HCT116 (cell line): ENCODE data around the gene PDSS2. TPM values are rescaled to one million over a fixed set of nuclear protein-coding genes. Genes with fewer than 3 reads are reported as not detected.

Experiments
- ATAC-seq: fragments of 200-7000 bp; cut with Tn5 transposase; 2 replicates; pipeline ENCODE4 v1.9.1; 2020; ENCODE audit warnings: mild to moderate bottlenecking, moderate library complexity
- BruUV-seq: library from RNA; stranded (reverse); fragments of 400-500 nt; replicated peaks from 2 replicates; lab custom pipeline; 2021; lab: Mats Ljungman, UMichigan
- CTCF ChIA-PET: fragments of 300-600 bp; sonication (Branson Sonifier 250); formaldehyde crosslinking; loops from one replicate; lab custom pipeline; 2021; ENCODE audit warnings: antibody characterized with exemption; lab: Charles Lee
- POLR2A ChIA-PET: fragments of 300-600, 350-600 bp; sonication (Branson Sonifier 250); formaldehyde crosslinking; loops from one replicate; lab custom pipeline; 2021; ENCODE audit warnings: antibody characterized with exemption; lab: Charles Lee
- RAD21 ChIA-PET, 2 experiments: fragments of 300-600 bp; sonication (Branson Sonifier 250); formaldehyde crosslinking; loops; one replicate each; lab custom pipeline; 2023; ENCODE audit warnings: low total read pairs in 2 of 2; ENCODE audit not compliant: uncharacterized antibody in 2 of 2, unreplicated experiment in 2 of 2, low non-redundant PET in 1 of 2; lab: Charles Lee
- DNase-seq: peaks from one replicate; pipeline ENCODE4 v3.0.0-alpha.2; 2010; ENCODE audit warnings: low read depth, low spot score
- H2AFZ ChIP-seq: fragments of 200-600 bp; shearing (Covaris generic), sonication (generic); 2 replicates; pipeline ENCODE4 v1.6.1; 2017; ENCODE audit warnings: low read depth, mixed run types, mixed read lengths, antibody characterized with exemption, low read length; ENCODE audit not compliant: poor library complexity, severe bottlenecking
- H3K27ac ChIP-seq: 2 replicates; pipeline ENCODE4 v1.5.1; 2012; ENCODE audit warnings: low read depth, low read length
- H3K27me3 ChIP-seq: fragments of 200-600 bp; sonication (generic); 2 replicates; pipeline ENCODE4 v1.6.1; 2016; ENCODE audit warnings: mixed run types, low read length, mixed read lengths; ENCODE audit not compliant: insufficient read depth
- H3K36me3 ChIP-seq, 2 experiments: fragments of 200-500 bp in 1 of 2; fragments of 200-600 bp in 1 of 2; sonication (Bioruptor generic) in 1 of 2; sonication (generic) in 1 of 2; 2 replicates each; pipeline versions ENCODE4 v1.5.1 to v1.6.1; 2014 to 2016; ENCODE audit warnings: low read length in 2 of 2, inconsistent platforms in 1 of 2, mixed read lengths in 1 of 2, mixed run types in 1 of 2; ENCODE audit not compliant: insufficient read depth in 2 of 2, control insufficient read depth in 1 of 2
- H3K4me1 ChIP-seq, 2 experiments: fragments of 200-600 bp in 1 of 2; sonication (generic) in 1 of 2; 2 replicates each; pipeline versions ENCODE4 v1.5.1 to v1.6.1; 2012 to 2017; ENCODE audit warnings: low read length in 2 of 2, inconsistent platforms in 1 of 2, mild to moderate bottlenecking in 1 of 2, mixed read lengths in 1 of 2, mixed run types in 1 of 2, moderate library complexity in 1 of 2; ENCODE audit not compliant: insufficient read depth in 2 of 2, control insufficient read depth in 1 of 2
- H3K4me2 ChIP-seq: fragments of 200-600 bp; sonication (generic); 2 replicates; pipeline ENCODE4 v1.6.1; 2017; ENCODE audit warnings: mixed run types, low read length, mixed read lengths
- H3K4me3 ChIP-seq, 2 experiments: fragments of 200-600 bp in 1 of 2; sonication (generic) in 1 of 2; replicated peaks in 1 of 2; 2 replicates each; pipeline ENCODE4 v1.5.1; 2011 to 2016; ENCODE audit warnings: low read length in 2 of 2, control low read depth in 1 of 2, low read depth in 1 of 2, mild to moderate bottlenecking in 1 of 2, mixed read lengths in 1 of 2, mixed run types in 1 of 2
- H3K79me2 ChIP-seq: fragments of 200-600 bp; sonication (generic); 2 replicates; pipeline ENCODE4 v1.6.1; 2017; ENCODE audit warnings: mild to moderate bottlenecking, mixed run types, low read length, moderate library complexity, mixed read lengths; ENCODE audit not compliant: insufficient read depth
- H3K9ac ChIP-seq: fragments of 200-600 bp; sonication (generic); 2 replicates; pipeline ENCODE4 v1.6.1; 2016; ENCODE audit warnings: low read length, mixed read lengths
- H3K9me2 ChIP-seq: fragments of 200-600 bp; sonication (generic), shearing (Covaris generic); 2 replicates; pipeline ENCODE4 v1.6.1; 2017; ENCODE audit warnings: mixed run types, mild to moderate bottlenecking, moderate library complexity; ENCODE audit not compliant: insufficient read depth
- H3K9me3 ChIP-seq, 2 experiments: fragments of 200-500 bp in 1 of 2; fragments of 200-600 bp in 1 of 2; sonication (Bioruptor generic) in 1 of 2; sonication (generic) in 1 of 2; 2 replicates each; pipeline ENCODE4 v1.6.1; 2014 to 2017; ENCODE audit warnings: low read length in 2 of 2, mixed read lengths in 2 of 2, inconsistent platforms in 1 of 2, low read depth in 1 of 2, mild to moderate bottlenecking in 1 of 2, mixed run types in 1 of 2, moderate library complexity in 1 of 2; ENCODE audit not compliant: control insufficient read depth in 1 of 2, insufficient read depth in 1 of 2
- H4K20me1 ChIP-seq: fragments of 200-600 bp; sonication (generic), shearing (Covaris generic); 2 replicates; pipeline ENCODE4 v1.6.1; 2017; ENCODE audit warnings: mixed run types, mild to moderate bottlenecking, moderate library complexity; ENCODE audit not compliant: insufficient read depth
- ELF1 ChIP-seq: IDR thresholded peaks from 2 replicates; pipeline ENCODE4 v1.6.1; 2012; ENCODE audit warnings: low read depth, borderline replicate concordance
- RAD21 ChIP-seq: IDR thresholded peaks from 2 replicates; pipeline ENCODE4 v1.6.1; 2012; ENCODE audit warnings: low read depth, mild to moderate bottlenecking
- SP1 ChIP-seq: IDR thresholded peaks from 2 replicates; pipeline ENCODE4 v1.6.1; 2012; ENCODE audit warnings: low read depth
- YY1 ChIP-seq: IDR thresholded peaks from 2 replicates; pipeline ENCODE4 v1.6.1; 2011; ENCODE audit warnings: low read length, low read depth, moderate library complexity, mild to moderate bottlenecking; ENCODE audit not compliant: insufficient replicate concordance; ENCODE audit errors: extremely low read depth
- ZNF274 ChIP-seq: fragments of 200-500 bp; sonication (Bioruptor generic); IDR thresholded peaks from 2 replicates; pipeline ENCODE4 v1.6.1; 2014; ENCODE audit warnings: mild to moderate bottlenecking, low read depth, low read length, inconsistent platforms
- intact Hi-C: fragments of 100-400 bp; cut with micrococcal nuclease; formaldehyde crosslinking; loops from 2 replicates; pipeline ENCODE4 v1.10.0; 2022
- total RNA-seq: library from RNA; stranded (reverse); gene quantifications from one replicate; pipeline ENCODE4 v1.2.1, GENCODE V29; 2021; ENCODE audit not compliant: unreplicated experiment

The PDSS2 gene
- total RNA-seq, 1 experiment from 2014 or later, result 12.2 TPM

- CTCF ChIA-PET, result interaction anchor here (1.0 kb wide), 1 partner anchor 471 kb away, joined by 3 read pairs; no protein-coding TSS in a partner anchor
- no TSS peak for BruUV-seq
- DNase-seq, result no peak
- Histone ChIP-seq H3K27me3 (no peaks in the 10 kb centered on the region), H3K4me3 (no peak overlapping the region)
- TF ChIP-seq ELF1 (no peak), ZNF274 (no peak), YY1 (no peak), RAD21 (no peak)
- TF ChIP-seq, all 23 proteins: peak for 0
- Histone ChIP-seq H3K36me3 (no peaks in the 10 kb centered on the region), H3K9me3 (no peaks in the 10 kb centered on the region), H4K20me1 (no peaks in the 10 kb centered on the region), H3K9ac (no peak overlapping the region), H3K9me2 (no peaks in the 10 kb centered on the region), H3K79me2 (no peaks in the 10 kb centered on the region), H3K4me2 (no peak overlapping the region), H2AFZ (no peak overlapping the region), H3K4me1 (no peaks in the 10 kb centered on the region), H3K27ac (no peak overlapping the region)
- RAD21 ChIA-PET, result no interaction called here
- POLR2A ChIA-PET, result no interaction called here
- no peak for ATAC-seq
- intact Hi-C loops, result no loop called here
These were observed 274.9 kb downstream of the PDSS2 start for GRCh38 chr6:107184435-107184834.

DNA sequence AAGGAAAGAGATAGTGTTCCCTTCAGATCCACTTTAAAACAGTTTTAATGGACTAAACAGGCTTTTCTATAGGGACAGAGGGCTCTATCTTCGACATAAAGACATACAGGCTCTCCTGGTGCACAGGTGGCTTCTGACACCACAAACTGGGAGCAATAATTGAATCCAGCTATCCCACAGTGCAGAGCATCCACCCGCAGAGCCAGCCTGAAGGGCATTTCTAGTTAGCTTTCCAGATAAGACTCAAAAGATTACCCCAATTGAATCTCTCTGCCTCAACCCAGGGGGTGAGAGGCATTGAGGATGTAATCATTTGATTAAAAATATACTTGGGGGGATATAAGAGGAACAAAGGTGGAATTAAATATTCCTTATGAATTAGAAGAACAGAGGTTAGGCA lies 279.3 kb downstream of the PDSS2 start:
- POLR2A ChIA-PET, result no interaction called here
- ATAC-seq (no peak), DNase-seq (no peak)
- no peak overlapping the region for H3K4me2 ChIP-seq
- RAD21 ChIA-PET, result no interaction called here
- no peak for TF ChIP-seq SP1
- H3K79me2 ChIP-seq, result no peaks in the 10 kb centered on the region
- H3K4me3 ChIP-seq, result no peak overlapping the region
- no peak overlapping the region for H2AFZ ChIP-seq
- H3K9me2 ChIP-seq, result no peaks in the 10 kb centered on the region
- no peaks in the 10 kb centered on the region for H3K36me3 ChIP-seq
- H3K9me3 ChIP-seq, result no peaks in the 10 kb centered on the region
- CTCF ChIA-PET, result no interaction called here
- no peaks in the 10 kb centered on the region for H4K20me1 ChIP-seq
- intact Hi-C loops, result no loop called here
- H3K4me1 ChIP-seq, result no peaks in the 10 kb centered on the region
- no peak overlapping the region for H3K27ac ChIP-seq
- H3K27me3 ChIP-seq, result no peaks in the 10 kb centered on the region
- BruUV-seq, result no TSS peak
- H3K9ac ChIP-seq, result no peak overlapping the region
